Calu3 (cell line): ENCODE results near the gene TMEM150C. TPM values are rescaled to one million over a fixed set of nuclear protein-coding genes. Genes with fewer than 3 reads are reported as not detected.

Source experiments
- BruUV-seq: library from RNA; stranded (reverse); fragments of 400-500 nt; replicated peaks from 2 replicates; lab custom pipeline; 2021; lab: Mats Ljungman, UMichigan
- CTCF ChIA-PET: fragments of 300-600 bp; sonication (Branson Sonifier 250); formaldehyde crosslinking; loops from one replicate; lab custom pipeline; 2022; ENCODE audit warnings: antibody characterized with exemption; lab: Charles Lee
- DNase-seq: peaks from one replicate; pipeline ENCODE4 v3.0.0; 2022
- H3K27ac Mint-ChIP-seq: one replicate; pipeline ENCODE4 v1.8.0; 2022; ENCODE audit warnings: mixed read lengths; ENCODE audit not compliant: unreplicated experiment
- H3K27me3 Mint-ChIP-seq: one replicate; pipeline ENCODE4 v1.8.0; 2022; ENCODE audit warnings: mixed read lengths; ENCODE audit not compliant: unreplicated experiment
- H3K36me3 Mint-ChIP-seq: one replicate; pipeline ENCODE4 v1.8.0; 2022; ENCODE audit warnings: mild to moderate bottlenecking, moderate library complexity, mixed read lengths; ENCODE audit not compliant: insufficient read depth, unreplicated experiment
- H3K4me1 Mint-ChIP-seq: one replicate; pipeline ENCODE4 v1.8.0; 2022; ENCODE audit warnings: mild to moderate bottlenecking, low read depth, mixed read lengths; ENCODE audit not compliant: unreplicated experiment
- H3K4me3 Mint-ChIP-seq: one replicate; pipeline ENCODE4 v1.8.0; 2022; ENCODE audit warnings: mild to moderate bottlenecking, low read depth, moderate library complexity, mixed read lengths; ENCODE audit not compliant: unreplicated experiment
- H3K9me3 Mint-ChIP-seq: one replicate; pipeline ENCODE4 v1.8.0; 2022; ENCODE audit warnings: low read depth, mixed read lengths; ENCODE audit not compliant: unreplicated experiment
- CTCF ChIP-seq: fragments of 200-600 bp; IDR thresholded peaks from one replicate; pipeline ENCODE4 v1.8.0; 2022; ENCODE audit warnings: antibody characterized with exemption; ENCODE audit not compliant: unreplicated experiment
- intact Hi-C: fragments of 100-400 bp; cut with micrococcal nuclease; formaldehyde crosslinking; loops from one replicate; pipeline ENCODE4 v1.10.0; 2022; ENCODE audit not compliant: unreplicated experiment
- total RNA-seq: library from RNA; stranded (reverse); gene quantifications from 2 replicates; pipeline ENCODE4 v1.2.3, GENCODE V29; 2022

The TMEM150C gene
- total RNA-seq, 1 experiment from 2014 or later, result 1.4 TPM

- TF ChIP-seq CTCF, result no peak
- Mint-ChIP-seq H3K36me3 (no peaks in the 10 kb centered on the region), H3K27ac (no peak overlapping the region), H3K9me3 (no peaks in the 10 kb centered on the region), H3K4me1 (no peaks in the 10 kb centered on the region), H3K4me3 (no peak overlapping the region), H3K27me3 (no peaks in the 10 kb centered on the region)
- DNase-seq, result no peak
- intact Hi-C loops, result no loop called here
- no TSS peak for BruUV-seq
- CTCF ChIA-PET, result no interaction called here
These were observed 32.5 kb downstream of the TMEM150C start for GRCh38 chr4:82529322-82529721.

- Mint-ChIP-seq H3K36me3 (no peaks in the 10 kb centered on the region), H3K27ac (no peak overlapping the region), H3K27me3 (no peaks in the 10 kb centered on the region), H3K4me1 (no peaks in the 10 kb centered on the region), H3K9me3 (no peaks in the 10 kb centered on the region), H3K4me3 (no peak overlapping the region)
- no TSS peak for BruUV-seq
- no peak for DNase-seq
- CTCF ChIA-PET, result interaction anchor here (0.7 kb wide), 1 partner anchor 1449 kb away, joined by 5 read pairs; no protein-coding TSS in a partner anchor
- intact Hi-C loops, result no loop called here
- TF ChIP-seq CTCF, result no peak
These were observed 32.9 kb downstream of the TMEM150C start for GRCh38 chr4:82528868-82529267.

- DNase-seq, result no peak
- no TSS peak for BruUV-seq
- Mint-ChIP-seq H3K9me3 (no peaks in the 10 kb centered on the region), H3K36me3 (no peaks in the 10 kb centered on the region), H3K4me1 (no peaks in the 10 kb centered on the region), H3K27ac (no peak overlapping the region), H3K27me3 (no peaks in the 10 kb centered on the region), H3K4me3 (no peak overlapping the region)
- intact Hi-C loops, result no loop called here
- CTCF ChIA-PET, result interaction anchor here (0.6 kb wide), 1 partner anchor 231 kb away, joined by 3 read pairs; no protein-coding TSS in a partner anchor
- TF ChIP-seq CTCF, result no peak
These were observed 33.7 kb downstream of the TMEM150C start for GRCh38 chr4:82528074-82528473.

GRCh38 chr4:82525307-82525911 is 36.4 kb downstream of the TMEM150C start:
- H3K9me3 Mint-ChIP-seq, result no peaks in the 10 kb centered on the region
- no peak for DNase-seq
- no TSS peak for BruUV-seq
- H3K36me3 Mint-ChIP-seq, result no peaks in the 10 kb centered on the region
- no peaks in the 10 kb centered on the region for H3K27me3 Mint-ChIP-seq
- TF ChIP-seq CTCF, result no peak
- intact Hi-C loops, result no loop called here
- CTCF ChIA-PET, result interaction anchor here (0.6 kb wide), 1 partner anchor 67 kb away, joined by 5 read pairs; no protein-coding TSS in a partner anchor
- no peaks in the 10 kb centered on the region for H3K4me1 Mint-ChIP-seq
- no peak overlapping the region for H3K4me3 Mint-ChIP-seq
- H3K27ac Mint-ChIP-seq, result no peak overlapping the region
